SK-N-SH (cell line): ENCODE measurements around the gene LIPN. TPM values are rescaled to one million over a fixed set of nuclear protein-coding genes. Genes with fewer than 3 reads are reported as not detected.
A peak's percentile ranks its signal among the peaks of the same experiment; 100 is the strongest.
"Not testable (repeated sequence)": the region's sequence is repeated elsewhere in the genome, so short reads cannot be mapped to it uniquely, and the experiment has no call there.

Experiments
- CTCF ChIA-PET: fragments of 300-600, 350-600 bp; formaldehyde crosslinking; extraction: SDS; loops from one replicate; lab custom pipeline; 2021; lab: Yijun Ruan, JAX
- POLR2A ChIA-PET: fragments of 350-600 bp; sonication (Branson Sonifier 250); formaldehyde crosslinking; extraction: SDS; loops from one replicate; lab custom pipeline; 2020; ENCODE audit warnings: antibody characterized with exemption, inconsistent platforms; lab: Yijun Ruan, JAX
- DNase-seq: peaks from one replicate; pipeline ENCODE4 v3.0.0; 2012
- H2AFZ ChIP-seq: fragments of 200-600 bp; sonication (generic); 2 replicates; pipeline ENCODE4 v1.8.1; 2016; ENCODE audit warnings: antibody characterized with exemption, mild to moderate bottlenecking, low read depth
- H3F3A ChIP-seq: fragments of 200-600 bp; sonication (generic); replicated peaks from 2 replicates; pipeline ENCODE3; 2016; ENCODE audit warnings: antibody characterized with exemption, mild to moderate bottlenecking; ENCODE audit not compliant: insufficient read depth
- H3K27ac ChIP-seq, 2 experiments: fragments of 200-500 bp in 1 of 2; fragments of 200-600 bp in 1 of 2; sonication (Bioruptor generic) in 1 of 2; sonication (generic), shearing (Covaris generic) in 1 of 2; 2 replicates each; pipeline versions ENCODE4 v1.5.1 to v1.6.1; 2014 to 2016; ENCODE audit warnings: low read depth in 2 of 2, inconsistent platforms in 1 of 2, low read length in 1 of 2, mild to moderate bottlenecking in 1 of 2, mixed read lengths in 1 of 2
- H3K27me3 ChIP-seq: fragments of 200-600 bp; sonication (generic), shearing (Covaris generic); 2 replicates; pipeline ENCODE4 v1.6.1; 2016; ENCODE audit warnings: mixed run types; ENCODE audit not compliant: insufficient read depth
- H3K36me3 ChIP-seq, 2 experiments: fragments of 200-500 bp in 1 of 2; fragments of 200-600 bp in 1 of 2; sonication (Bioruptor generic) in 1 of 2; sonication (generic) in 1 of 2; replicated peaks in 1 of 2; 2 replicates each; pipeline versions ENCODE3 to v1.5.1; 2014 to 2016; ENCODE audit warnings: low read length in 1 of 2, mild to moderate bottlenecking in 1 of 2; ENCODE audit not compliant: insufficient read depth in 2 of 2, control insufficient read depth in 1 of 2
- H3K4me1 ChIP-seq, 2 experiments: fragments of 200-500 bp in 1 of 2; fragments of 200-600 bp in 1 of 2; sonication (Bioruptor generic) in 1 of 2; sonication (generic), shearing (Covaris generic) in 1 of 2; 2 replicates each; pipeline versions ENCODE4 v1.5.1 to v1.6.1; 2014 to 2016; ENCODE audit warnings: low read depth in 1 of 2, low read length in 1 of 2, mixed run types in 1 of 2; ENCODE audit not compliant: insufficient read depth in 2 of 2, control insufficient read depth in 1 of 2
- H3K4me2 ChIP-seq: fragments of 200-600 bp; sonication (generic), shearing (Covaris generic); 2 replicates; pipeline ENCODE4 v1.6.1; 2017; ENCODE audit warnings: mixed run types
- H3K4me3 ChIP-seq, 2 experiments: fragments of 200-500 bp in 1 of 2; fragments of 200-600 bp in 1 of 2; sonication (Bioruptor generic) in 1 of 2; sonication (generic), shearing (Covaris generic) in 1 of 2; 2 replicates each; pipeline versions ENCODE4 v1.5.1 to v1.8.1; 2014 to 2016; ENCODE audit warnings: low read depth in 2 of 2, inconsistent platforms in 1 of 2, low read length in 1 of 2, mild to moderate bottlenecking in 1 of 2, mixed read lengths in 1 of 2, moderate library complexity in 1 of 2
- H3K79me2 ChIP-seq: fragments of 200-600 bp; sonication (generic); 2 replicates; pipeline ENCODE4 v1.8.1; 2017; ENCODE audit warnings: mild to moderate bottlenecking; ENCODE audit not compliant: insufficient read depth
- H3K9ac ChIP-seq: fragments of 200-600 bp; sonication (generic); 2 replicates; pipeline ENCODE4 v1.6.1; 2017; ENCODE audit warnings: mixed run types
- H3K9me2 ChIP-seq: fragments of 200-600 bp; sonication (generic); 2 replicates; pipeline ENCODE4 v1.6.1; 2017; ENCODE audit warnings: mixed run types
- H3K9me3 ChIP-seq: fragments of 200-600 bp; sonication (generic); 2 replicates; pipeline ENCODE4 v1.6.1; 2017; ENCODE audit warnings: mixed run types, mild to moderate bottlenecking, moderate library complexity
- H4K20me1 ChIP-seq: fragments of 200-600 bp; sonication (generic); 2 replicates; pipeline ENCODE4 v1.6.1; 2017; ENCODE audit warnings: mild to moderate bottlenecking, mixed run types; ENCODE audit not compliant: insufficient read depth
- CHD2 ChIP-seq: fragments of 150-350 bp; IDR thresholded peaks from 2 replicates; pipeline ENCODE4 v1.6.1; 2018; ENCODE audit warnings: low read length; ENCODE audit not compliant: partially characterized antibody
- ELF1 ChIP-seq: IDR thresholded peaks from 2 replicates; pipeline ENCODE4 v1.4.0; 2012
- EP300 ChIP-seq, 2 experiments: IDR thresholded peaks; 2 replicates each; pipeline versions ENCODE4 v1.4.0 to v1.6.1; 2012; ENCODE audit warnings: borderline replicate concordance in 1 of 2, low read depth in 1 of 2, low read length in 1 of 2
- EZH2phosphoT487 ChIP-seq: fragments of 200-600 bp; sonication (generic); IDR thresholded peaks from 2 replicates; pipeline ENCODE4 v1.6.1; 2017; ENCODE audit warnings: low read depth, mixed run types, mild to moderate bottlenecking, antibody characterized with exemption, moderate library complexity, borderline replicate concordance
- FOSL2 ChIP-seq: IDR thresholded peaks from 2 replicates; pipeline ENCODE4 v1.4.0; 2012; ENCODE audit warnings: low read depth, mild to moderate bottlenecking, moderate library complexity, borderline replicate concordance
- FOXJ3 ChIP-seq: sonication (generic); formaldehyde crosslinking; IDR thresholded peaks from 2 replicates; pipeline ENCODE4 v1.5.1; 2020; ENCODE audit warnings: mild to moderate bottlenecking, missing genetic modification reagents
- FOXM1 ChIP-seq: IDR thresholded peaks from 2 replicates; pipeline ENCODE4 v1.4.0; 2012; ENCODE audit warnings: low read depth, mild to moderate bottlenecking
- GABPA ChIP-seq: IDR thresholded peaks from 2 replicates; pipeline ENCODE4 v1.4.0; 2012; ENCODE audit warnings: low read depth, mild to moderate bottlenecking
- GATA2 ChIP-seq: sonication (generic); formaldehyde crosslinking; IDR thresholded peaks from 2 replicates; pipeline ENCODE4 v1.5.0; 2020; ENCODE audit warnings: mild to moderate bottlenecking, missing genetic modification reagents
- JUND ChIP-seq: IDR thresholded peaks from 2 replicates; pipeline ENCODE4 v1.4.0; 2012
- MEF2A ChIP-seq: IDR thresholded peaks from 2 replicates; pipeline ENCODE4 v1.4.0; 2012; ENCODE audit warnings: low read depth, borderline replicate concordance
- MXI1 ChIP-seq: IDR thresholded peaks from 2 replicates; pipeline ENCODE4 v1.6.1; 2012; ENCODE audit warnings: mild to moderate bottlenecking, low read depth, low read length, improper control_type of control experiment
- NFIC ChIP-seq: IDR thresholded peaks from 2 replicates; pipeline ENCODE4 v1.4.0; 2012; ENCODE audit warnings: borderline replicate concordance
- RAD21 ChIP-seq: IDR thresholded peaks from 2 replicates; pipeline ENCODE4 v1.6.1; 2012; ENCODE audit warnings: mild to moderate bottlenecking, low read length
- RFX5 ChIP-seq: IDR thresholded peaks from 2 replicates; pipeline ENCODE4 v1.6.1; 2012; ENCODE audit warnings: mild to moderate bottlenecking, improper control_type of control experiment, low read length
- RXRA ChIP-seq: IDR thresholded peaks from 2 replicates; pipeline ENCODE4 v1.4.0; 2012; ENCODE audit warnings: low read depth, mild to moderate bottlenecking, borderline replicate concordance
- TCF12 ChIP-seq: IDR thresholded peaks from 2 replicates; pipeline ENCODE4 v1.4.0; 2012
- TEAD4 ChIP-seq: IDR thresholded peaks from 2 replicates; pipeline ENCODE4 v1.4.0; 2012; ENCODE audit warnings: mild to moderate bottlenecking, borderline replicate concordance; ENCODE audit not compliant: insufficient read depth
- WGBS: methylation state at CpG from one replicate; pipeline ENCODE4 v1.1.6; 2017; ENCODE audit warnings: low lambda C conversion rate; 5-methylcytosine and 5-hydroxymethylcytosine counted together
- polyA plus RNA-seq, 3 experiments: library from polyadenylated mRNA; depleted of rRNA; stranded (reverse); fragments of >200 nt; gene quantifications; 2 replicates each; pipeline ENCODE4 v1.2.3, GENCODE V29; 2012
- TF ChIP-seq, protein P1 (sequence below): IDR thresholded peaks from 2 replicates; pipeline ENCODE4 v1.4.0; 2012; ENCODE audit warnings: low read depth
- TF ChIP-seq, protein P2 (sequence below): IDR thresholded peaks from 2 replicates; pipeline ENCODE4 v1.4.0; 2012; ENCODE audit warnings: low read depth, borderline replicate concordance

Gene LIPN
- polyA plus RNA-seq, 1 of the 3 experiments (the other 2 are of a cell fraction), result not detected

DNA sequence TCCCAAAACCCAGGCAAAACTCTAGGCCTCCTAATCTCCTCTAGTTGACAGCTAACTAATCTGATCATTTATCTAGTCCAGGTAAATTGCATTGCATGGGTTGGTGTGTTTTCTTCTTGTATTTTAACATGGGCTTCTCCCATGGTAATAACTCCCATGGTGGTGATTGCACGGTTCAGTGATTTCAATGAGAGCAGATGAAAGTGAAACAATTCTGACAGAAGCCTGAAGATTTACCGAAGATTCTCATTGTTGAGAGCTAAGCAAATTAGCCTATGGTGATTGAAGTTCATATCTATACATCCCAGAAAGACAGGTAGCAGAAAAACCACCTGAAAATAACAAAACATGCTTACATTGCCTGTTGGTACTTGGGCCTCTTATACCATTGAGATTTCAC, 26.6 kb upstream of the LIPN start:
- no peak overlapping the region for H3K9ac ChIP-seq
- no peaks in the 10 kb centered on the region for H3K27me3 ChIP-seq
- 0 out of 2 replicates have a peak, but pooled peaks cover 3% of the 10 kb centered on the region for H3K9me3 ChIP-seq
- H4K20me1 ChIP-seq, result no peaks in the 10 kb centered on the region
- POLR2A ChIA-PET, result no interaction called here
- H3K4me3 ChIP-seq, result no peak overlapping the region
- H3K27ac ChIP-seq, result no peak overlapping the region
- TF ChIP-seq, protein P1, sequence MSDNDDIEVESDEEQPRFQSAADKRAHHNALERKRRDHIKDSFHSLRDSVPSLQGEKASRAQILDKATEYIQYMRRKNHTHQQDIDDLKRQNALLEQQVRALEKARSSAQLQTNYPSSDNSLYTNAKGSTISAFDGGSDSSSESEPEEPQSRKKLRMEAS, result no peak
- no peak for TF ChIP-seq FOXM1
- no peak for TF ChIP-seq FOXJ3 (CRISPR knock-in tag)
- no peak for TF ChIP-seq GATA2 (CRISPR knock-in tag)
- no peak for TF ChIP-seq RXRA
- no peak for TF ChIP-seq ELF1
- no peak for TF ChIP-seq MXI1
- TF ChIP-seq CHD2, result no peak
- TF ChIP-seq RAD21, result no peak
- no peak for TF ChIP-seq RFX5
- no peak for TF ChIP-seq EZH2phosphoT487
- no peak for TF ChIP-seq MEF2A
- TF ChIP-seq GABPA, result no peak
- TF ChIP-seq, protein P2, sequence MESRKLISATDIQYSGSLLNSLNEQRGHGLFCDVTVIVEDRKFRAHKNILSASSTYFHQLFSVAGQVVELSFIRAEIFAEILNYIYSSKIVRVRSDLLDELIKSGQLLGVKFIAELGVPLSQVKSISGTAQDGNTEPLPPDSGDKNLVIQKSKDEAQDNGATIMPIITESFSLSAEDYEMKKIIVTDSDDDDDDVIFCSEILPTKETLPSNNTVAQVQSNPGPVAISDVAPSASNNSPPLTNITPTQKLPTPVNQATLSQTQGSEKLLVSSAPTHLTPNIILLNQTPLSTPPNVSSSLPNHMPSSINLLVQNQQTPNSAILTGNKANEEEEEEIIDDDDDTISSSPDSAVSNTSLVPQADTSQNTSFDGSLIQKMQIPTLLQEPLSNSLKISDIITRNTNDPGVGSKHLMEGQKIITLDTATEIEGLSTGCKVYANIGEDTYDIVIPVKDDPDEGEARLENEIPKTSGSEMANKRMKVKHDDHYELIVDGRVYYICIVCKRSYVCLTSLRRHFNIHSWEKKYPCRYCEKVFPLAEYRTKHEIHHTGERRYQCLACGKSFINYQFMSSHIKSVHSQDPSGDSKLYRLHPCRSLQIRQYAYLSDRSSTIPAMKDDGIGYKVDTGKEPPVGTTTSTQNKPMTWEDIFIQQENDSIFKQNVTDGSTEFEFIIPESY, result no peak
- no peaks in the 10 kb centered on the region for H3K9me2 ChIP-seq
- H3K4me1 ChIP-seq, result peaks cover 5% of the 10 kb centered on the region in 2 experiments; a peak in 2 of 4 replicates
- CTCF ChIA-PET, result interaction anchor here (0.7 kb wide), 1 partner anchor 26 kb away, joined by 3 read pairs; no protein-coding TSS in a partner anchor
- no peak for DNase-seq
- no peaks in the 10 kb centered on the region for H3K79me2 ChIP-seq
- H3K4me2 ChIP-seq, result no peak overlapping the region
- H3F3A ChIP-seq, result peaks cover 5% of the 10 kb centered on the region
- no peak overlapping the region; the same call in 1 of the 2 replicates for H2AFZ ChIP-seq
- no peaks in the 10 kb centered on the region for H3K36me3 ChIP-seq
- whole genome bisulfite sequencing, result 91% methylated on average over 2 of the region's 2 CpGs

DNA sequence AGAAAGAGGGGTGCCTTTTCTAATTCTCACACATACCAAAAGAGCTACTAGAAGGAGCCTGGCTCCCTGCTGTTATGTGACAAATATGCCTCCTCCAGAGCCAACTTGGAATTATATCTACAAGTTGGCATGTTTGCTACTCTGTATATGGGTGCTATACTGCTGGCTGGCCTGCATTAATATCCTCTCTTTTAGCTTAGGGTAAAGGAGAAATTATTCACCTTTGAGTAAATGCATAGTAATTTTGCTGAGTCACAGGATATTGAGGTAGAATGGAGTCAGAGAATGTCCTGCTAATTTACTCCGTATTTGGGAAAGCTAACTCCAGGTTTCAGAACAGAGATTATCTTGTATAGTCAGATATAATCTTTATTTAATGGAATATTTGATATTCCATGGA, 24.2 kb upstream of the LIPN start:
- Histone ChIP-seq H3K9ac (no peak overlapping the region), H3F3A (peaks cover 5% of the 10 kb centered on the region), H2AFZ (peak overlapping the region; percentile 66), H3K79me2 (no peaks in the 10 kb centered on the region), H3K4me3 (no peak overlapping the region), H3K27ac (no peak overlapping the region), H3K4me1 (peaks cover 5% of the 10 kb centered on the region in 2 experiments; a peak in 2 of 4 replicates), H3K36me3 (no peaks in the 10 kb centered on the region), H3K9me2 (no peaks in the 10 kb centered on the region), H3K9me3 (0 out of 2 replicates have a peak, but pooled peaks cover 3% of the 10 kb centered on the region), H4K20me1 (no peaks in the 10 kb centered on the region), H3K27me3 (no peaks in the 10 kb centered on the region), H3K4me2 (no peak overlapping the region)
- 20% methylated on average over 1 of the region's 1 CpG for WGBS
- CTCF ChIA-PET, result interaction anchor here (1.4 kb wide), 1 partner anchor 197 kb away, joined by 3 read pairs; no protein-coding TSS in a partner anchor
- TF ChIP-seq TCF12, result peak; percentile 43; the same call in 1 of the 2 replicates
- peak; percentile 37; the same call in 1 of the 2 replicates for TF ChIP-seq FOSL2
- no peak for TF ChIP-seq FOXJ3 (CRISPR knock-in tag)
- 0 out of 4 replicates have a peak, but pooled peaks of 1 of the 2 experiments have one; percentile 17 for TF ChIP-seq EP300 (IDR thresholded peaks at IDR 0.05; ENCODE audit: borderline replicate concordance in 1 of 2, low read depth in 1 of 2, low read length in 1 of 2)
- TF ChIP-seq NFIC, result peak; percentile 9; the same call in 1 of the 2 replicates
- peak; percentile 46; the same call in 1 of the 2 replicates for TF ChIP-seq JUND
- no peak for TF ChIP-seq RFX5
- no peak for TF ChIP-seq TEAD4
- TF ChIP-seq EZH2phosphoT487, result no peak
- TF ChIP-seq, protein P1, result no peak
- POLR2A ChIA-PET, result no interaction called here
- DNase-seq, result no peak

DNA sequence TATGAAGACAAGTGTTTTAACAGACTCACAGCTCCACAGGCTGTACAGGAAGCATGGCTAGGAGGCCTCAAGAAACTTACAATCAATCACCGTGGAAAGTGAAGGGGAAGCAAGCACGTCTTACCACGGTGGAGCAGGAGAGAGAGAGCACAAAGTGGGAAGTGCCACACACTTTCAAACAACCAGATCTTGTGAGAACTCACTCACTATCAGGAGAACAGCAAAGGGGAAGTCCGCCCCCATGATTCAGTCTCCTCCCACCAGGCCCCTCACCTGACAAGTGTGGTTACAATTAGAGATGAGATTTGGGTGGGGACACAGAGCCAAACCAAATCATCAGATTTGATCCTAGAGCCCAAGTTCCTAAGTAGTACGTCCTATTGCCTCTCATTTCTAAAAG, 17.9 kb upstream of the LIPN start:
- H3K4me3 ChIP-seq, H3K9ac ChIP-seq, H3K9me3 ChIP-seq, H3K4me2 ChIP-seq, H2AFZ ChIP-seq, H3K79me2 ChIP-seq, H3K9me2 ChIP-seq, H4K20me1 ChIP-seq, DNase-seq, H3K4me1 ChIP-seq, H3F3A ChIP-seq, POLR2A ChIA-PET, H3K27ac ChIP-seq, H3K36me3 ChIP-seq, H3K27me3 ChIP-seq, CTCF ChIA-PET: not testable (repeated sequence)
- WGBS, result 62% methylated on average over 5 of the region's 5 CpGs
